Astrocyte of the spinal cord (primary cell): Measurements from ENCODE around the gene PDK1.

Source experiments
- DNase-seq: peaks from one replicate; pipeline ENCODE4 v3.0.0; 2011; ENCODE audit warnings: low read depth, low spot score
- H3K4me3 ChIP-seq: 2 replicates; pipeline ENCODE4 v1.5.1; 2011; ENCODE audit warnings: low read depth, mild to moderate bottlenecking, low read length, moderate library complexity
- in situ Hi-C: cut with HindIII; loops from 2 replicates; pipeline ENCODE4 v1.10.0; 2017; ENCODE audit warnings: low sequenced_read_pairs
- TF ChIP-seq, protein P1 (sequence below): IDR thresholded peaks from 2 replicates; pipeline ENCODE4 v1.5.1; 2012; ENCODE audit warnings: low read depth, mild to moderate bottlenecking, low read length, inconsistent platforms

PDK1 gene

DNA sequence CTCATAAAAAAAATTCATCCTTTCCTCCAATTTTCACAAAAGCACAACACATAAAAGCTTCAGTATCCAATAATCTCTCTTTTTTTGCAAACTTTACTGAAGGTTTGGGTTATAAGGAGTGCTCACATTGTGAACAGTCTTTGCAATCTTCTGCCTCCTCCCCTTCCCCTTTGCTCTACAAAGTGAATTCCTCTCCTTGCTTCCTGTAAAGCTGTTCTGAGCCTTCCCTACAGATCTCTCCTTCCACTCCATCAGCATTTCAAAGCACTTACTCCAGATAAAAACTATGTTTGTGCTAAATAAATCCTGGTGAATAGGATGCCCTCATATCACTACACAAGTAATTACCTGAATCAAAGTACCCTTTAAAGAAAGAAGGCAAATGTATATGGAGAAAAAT, 4.6 kb upstream of the PDK1 start:
- TF ChIP-seq, protein P1, sequence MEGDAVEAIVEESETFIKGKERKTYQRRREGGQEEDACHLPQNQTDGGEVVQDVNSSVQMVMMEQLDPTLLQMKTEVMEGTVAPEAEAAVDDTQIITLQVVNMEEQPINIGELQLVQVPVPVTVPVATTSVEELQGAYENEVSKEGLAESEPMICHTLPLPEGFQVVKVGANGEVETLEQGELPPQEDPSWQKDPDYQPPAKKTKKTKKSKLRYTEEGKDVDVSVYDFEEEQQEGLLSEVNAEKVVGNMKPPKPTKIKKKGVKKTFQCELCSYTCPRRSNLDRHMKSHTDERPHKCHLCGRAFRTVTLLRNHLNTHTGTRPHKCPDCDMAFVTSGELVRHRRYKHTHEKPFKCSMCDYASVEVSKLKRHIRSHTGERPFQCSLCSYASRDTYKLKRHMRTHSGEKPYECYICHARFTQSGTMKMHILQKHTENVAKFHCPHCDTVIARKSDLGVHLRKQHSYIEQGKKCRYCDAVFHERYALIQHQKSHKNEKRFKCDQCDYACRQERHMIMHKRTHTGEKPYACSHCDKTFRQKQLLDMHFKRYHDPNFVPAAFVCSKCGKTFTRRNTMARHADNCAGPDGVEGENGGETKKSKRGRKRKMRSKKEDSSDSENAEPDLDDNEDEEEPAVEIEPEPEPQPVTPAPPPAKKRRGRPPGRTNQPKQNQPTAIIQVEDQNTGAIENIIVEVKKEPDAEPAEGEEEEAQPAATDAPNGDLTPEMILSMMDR, result no peak
- no peak for DNase-seq
- H3K4me3 ChIP-seq, result no peak overlapping the region
- in situ Hi-C loops, result no loop called here

DNA sequence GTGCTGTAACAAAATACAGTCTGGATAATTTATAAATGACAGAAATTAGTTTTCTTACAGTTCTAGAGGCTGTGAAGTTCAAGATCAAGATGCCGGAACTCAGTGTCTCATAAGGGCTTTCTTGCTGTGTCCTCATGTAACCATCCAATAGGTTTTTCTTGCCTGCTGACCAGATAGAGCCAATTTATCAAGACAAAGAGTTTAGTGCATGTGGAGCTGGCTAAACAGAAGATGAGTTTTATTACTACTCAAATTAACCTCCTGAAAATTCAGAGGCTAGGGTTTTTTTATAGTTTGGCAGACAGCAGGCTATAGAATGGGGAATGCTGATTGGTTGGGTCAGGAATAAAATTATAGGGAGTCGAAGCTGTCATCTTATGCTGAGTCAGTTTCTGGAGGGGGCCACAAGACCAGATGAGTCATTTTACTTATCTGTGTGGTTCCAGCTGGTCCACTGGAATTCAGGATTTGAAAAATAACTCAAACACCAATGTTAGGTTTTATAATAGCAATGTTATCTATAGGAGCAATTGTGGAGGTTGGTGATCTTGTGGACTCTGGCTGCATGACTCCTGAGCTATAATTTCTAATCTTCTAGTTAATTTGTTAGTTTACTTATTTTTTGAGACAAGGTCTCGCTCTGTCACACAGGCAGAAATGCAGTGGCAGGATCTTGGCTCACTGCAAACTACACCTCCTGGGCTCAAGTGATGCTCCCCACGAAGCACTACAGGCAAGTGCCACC, 3.2 kb upstream of the PDK1 start:
- TF ChIP-seq, protein P1, result no peak
- H3K4me3 ChIP-seq, result no peak overlapping the region
- in situ Hi-C loops, result no loop called here
- DNase-seq, result peak; percentile 83

DNA sequence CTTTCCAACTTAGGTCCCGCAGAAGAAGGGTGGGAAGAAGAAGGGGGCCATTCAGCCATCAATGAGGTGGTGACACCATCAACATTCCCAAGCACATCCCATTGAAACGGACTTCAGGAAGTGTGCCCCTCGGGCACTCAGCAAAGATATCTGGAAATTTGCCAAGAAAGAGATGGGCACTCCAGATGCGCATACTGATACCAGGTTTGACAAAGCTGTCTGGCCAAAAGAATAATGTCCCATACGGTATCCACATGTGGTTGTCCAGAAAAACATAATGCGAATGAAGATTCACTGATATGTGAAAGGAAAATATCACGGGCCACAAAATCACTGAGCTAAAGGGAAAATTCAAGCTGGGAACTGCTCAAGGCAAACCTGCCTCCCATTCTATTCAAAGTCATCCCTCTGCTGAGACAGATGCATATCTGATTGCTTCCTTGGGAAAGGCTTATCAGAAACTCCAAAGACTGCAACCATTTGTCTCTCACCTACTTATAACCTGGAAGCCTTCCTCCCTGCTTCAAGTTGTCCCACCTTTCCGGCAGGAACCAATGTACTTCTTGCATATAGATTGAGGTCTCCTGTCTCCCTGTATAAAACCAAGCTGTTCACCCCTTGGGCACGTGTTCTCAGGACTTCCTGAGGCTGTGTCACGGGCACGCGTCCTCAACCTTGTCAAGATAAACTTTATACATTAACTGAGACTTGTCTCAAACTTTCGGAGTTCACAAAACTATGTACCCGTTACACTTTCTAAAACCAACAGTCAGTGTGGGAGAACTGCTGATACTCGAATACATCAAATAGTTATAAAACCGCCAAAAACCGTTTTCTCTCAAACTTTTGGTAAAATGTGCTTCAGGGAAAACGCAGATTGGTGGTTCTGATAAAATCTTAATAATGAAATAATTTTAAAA, 1.3 kb upstream of the PDK1 start:
- in situ Hi-C loops, result no loop called here
- peak overlapping the region; percentile 75 for H3K4me3 ChIP-seq
- TF ChIP-seq, protein P1, result no peak
- DNase-seq, result no peak

DNA sequence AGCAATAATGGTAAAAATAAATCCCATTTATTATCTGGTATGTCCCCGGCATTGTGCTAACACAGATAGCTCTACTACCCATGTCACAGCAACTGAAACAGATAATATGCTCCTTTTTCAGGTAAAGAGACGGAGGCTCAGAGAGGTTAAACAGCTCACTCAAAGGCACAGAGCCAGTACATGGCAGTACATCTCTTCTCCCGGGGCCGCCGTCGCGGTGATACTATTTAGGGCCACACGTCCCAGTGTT, 693 bp upstream of the PDK1 start:
- H3K4me3 ChIP-seq, result peak overlapping the region; percentile 75
- no peak for DNase-seq
- in situ Hi-C loops, result no loop called here
- TF ChIP-seq, protein P1, result no peak

DNA sequence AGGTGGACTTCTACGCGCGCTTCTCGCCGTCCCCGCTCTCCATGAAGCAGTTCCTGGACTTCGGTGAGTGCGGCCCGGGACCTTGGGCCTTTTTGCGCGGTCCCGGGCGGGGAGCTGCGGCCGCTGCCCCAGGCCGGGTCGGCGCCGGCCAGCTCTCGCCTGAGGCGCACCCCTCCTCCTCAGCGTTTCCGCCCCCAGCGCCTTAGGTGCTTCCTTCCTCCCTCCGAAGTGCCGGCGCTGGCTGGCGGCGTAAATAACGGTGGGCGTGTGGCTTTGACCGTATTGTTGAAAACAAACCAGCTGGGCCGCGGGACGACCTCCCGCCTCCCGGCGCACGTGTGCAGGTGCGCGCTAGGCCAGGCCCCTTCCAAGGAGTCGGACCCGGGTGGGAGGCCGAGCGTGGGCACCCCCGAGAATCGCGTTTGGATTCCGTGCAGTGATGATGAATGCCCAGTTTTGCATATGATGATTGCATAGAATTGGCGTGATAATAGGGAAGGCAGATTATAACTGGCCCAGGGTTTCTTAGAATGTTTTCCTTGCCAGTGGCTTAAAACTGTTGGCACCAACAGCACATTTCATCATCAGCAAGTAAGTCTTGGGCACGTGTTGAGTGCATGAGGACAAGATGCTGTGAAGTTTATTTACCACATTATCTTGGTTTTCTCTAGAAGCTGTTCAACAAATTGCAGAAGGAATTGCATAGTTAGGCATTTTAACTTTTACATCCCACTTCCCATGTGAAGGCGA, 569 bp downstream of the PDK1 start:
- in situ Hi-C loops, result no loop called here
- TF ChIP-seq, protein P1, result no peak
- peak; percentile 54 for DNase-seq
- peak overlapping the region; percentile 75 for H3K4me3 ChIP-seq

DNA sequence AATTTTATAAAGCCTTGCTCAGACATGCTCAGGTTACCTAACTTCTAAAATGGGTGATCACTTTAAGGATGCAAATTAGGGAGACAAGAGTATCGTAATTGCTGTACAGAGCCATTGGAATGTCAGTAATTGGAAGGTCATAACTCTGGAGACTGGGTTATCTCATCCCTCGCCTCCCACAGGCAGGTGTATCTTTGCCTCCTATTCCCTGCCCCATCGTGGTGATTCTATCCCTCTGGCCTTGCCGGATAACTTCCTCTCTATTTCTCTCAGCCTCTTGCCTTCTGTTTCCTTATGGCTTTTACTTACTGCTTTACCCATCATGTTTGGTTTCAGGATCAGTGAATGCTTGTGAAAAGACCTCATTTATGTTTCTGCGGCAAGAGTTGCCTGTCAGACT, 2.5 kb downstream of the PDK1 start:
- TF ChIP-seq, protein P1, result no peak
- no peak for DNase-seq
- H3K4me3 ChIP-seq, result no peak overlapping the region
- in situ Hi-C loops, result no loop called here
